ENCODE data around the gene LRRN2.

DNA sequence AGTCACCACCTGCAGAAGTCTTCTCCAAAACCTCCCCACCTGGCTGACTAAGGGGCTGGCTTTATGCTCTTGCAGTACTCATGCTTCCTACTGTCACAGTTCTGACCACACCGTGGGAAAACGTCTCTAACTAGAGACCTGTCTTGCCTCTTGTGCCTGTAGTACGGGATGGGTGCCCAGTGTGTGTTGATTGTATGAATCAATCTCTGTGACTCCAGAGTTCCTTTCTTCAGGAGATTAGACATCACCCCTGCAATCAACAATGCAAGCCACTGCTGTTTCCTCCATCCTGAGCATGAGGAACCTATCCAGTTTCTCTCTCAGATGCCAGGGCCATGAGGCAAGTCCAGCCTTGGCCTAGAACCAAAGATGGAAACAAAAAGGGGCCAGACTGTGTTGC lies 64.1 kb downstream of the LRRN2 start:
- no peak for TF ChIP-seq ZNF274 (IDR thresholded peaks at IDR 0.05; ENCODE audit: low read depth, low read length)
- TF ChIP-seq YY1 (IDR thresholded peaks at IDR 0.05; ENCODE audit: insufficient read depth, insufficient read length): no peak
- TF ChIP-seq SUZ12 (IDR thresholded peaks at IDR 0.05; ENCODE audit: extremely low read depth, insufficient read depth, insufficient read length): no peak

Data from NT2/D1 (cell line).